GM12878 (cell line): ENCODE results near the gene RRM2. TPM values are rescaled to one million over a fixed set of nuclear protein-coding genes. Genes with fewer than 3 reads are reported as not detected.

Experiments used
- ATF2 ChIP-seq: IDR thresholded peaks from 2 replicates; pipeline ENCODE4 v1.6.1; 2012; ENCODE audit warnings: low read length, inconsistent platforms
- ATF3 ChIP-seq: IDR thresholded peaks from 2 replicates; pipeline ENCODE4 v1.6.1; 2011; ENCODE audit warnings: low read depth, mild to moderate bottlenecking, low read length, moderate library complexity, borderline replicate concordance; ENCODE audit errors: extremely low read depth
- BMI1 ChIP-seq: fragments of 450-650 bp; IDR thresholded peaks from 2 replicates; pipeline ENCODE4 v1.6.1; 2016; ENCODE audit warnings: mild to moderate bottlenecking, moderate library complexity, borderline replicate concordance
- CEBPZ ChIP-seq: fragments of 150-350 bp; IDR thresholded peaks from 2 replicates; pipeline ENCODE4 v1.6.1; 2016; ENCODE audit warnings: low read depth, low read length
- CHD1 ChIP-seq: IDR thresholded peaks from 2 replicates; pipeline ENCODE4 v1.6.1; 2012; ENCODE audit warnings: low read depth, low read length, improper control_type of control experiment
- CREB1 ChIP-seq: IDR thresholded peaks from 2 replicates; pipeline ENCODE4 v1.6.1; 2012; ENCODE audit warnings: low read depth, mild to moderate bottlenecking, inconsistent platforms
- ESRRA ChIP-seq: IDR thresholded peaks from 2 replicates; pipeline ENCODE4 v1.6.1; 2012; ENCODE audit warnings: mild to moderate bottlenecking, low read length, improper control_type of control experiment
- EZH2 ChIP-seq: IDR thresholded peaks from 2 replicates; pipeline ENCODE4 v1.6.1; 2012; ENCODE audit warnings: low read depth, mild to moderate bottlenecking, control low read depth, inconsistent platforms, low read length, borderline replicate concordance; ENCODE audit not compliant: control insufficient read depth
- IRF3 ChIP-seq: fragments of 450-650 bp; IDR thresholded peaks from 2 replicates; pipeline ENCODE4 v1.6.1; 2014; ENCODE audit warnings: mild to moderate bottlenecking
- MEF2A ChIP-seq: IDR thresholded peaks from 2 replicates; pipeline ENCODE4 v1.6.1; 2011; ENCODE audit warnings: low read depth, mild to moderate bottlenecking, low read length, moderate library complexity; ENCODE audit not compliant: insufficient read depth
- MYC ChIP-seq: IDR thresholded peaks from 2 replicates; pipeline ENCODE4 v1.6.1; 2011; ENCODE audit warnings: mild to moderate bottlenecking, low read length, moderate library complexity, inconsistent platforms; ENCODE audit not compliant: insufficient read depth, insufficient replicate concordance, insufficient read length, severe bottlenecking
- NR2F1 ChIP-seq: fragments of 450-650 bp; conservative IDR thresholded peaks from 2 replicates; pipeline ENCODE4 v1.6.1; 2017; ENCODE audit warnings: mild to moderate bottlenecking
- RELB ChIP-seq: fragments of 450-650 bp; IDR thresholded peaks from 2 replicates; pipeline ENCODE4 v1.6.1; 2017; ENCODE audit warnings: low read depth, mild to moderate bottlenecking, moderate library complexity
- SKIL ChIP-seq: fragments of 450-650 bp; IDR thresholded peaks from 2 replicates; pipeline ENCODE4 v1.6.1; 2017; ENCODE audit warnings: mild to moderate bottlenecking, low read depth, inconsistent platforms; ENCODE audit not compliant: poor library complexity, severe bottlenecking
- SUZ12 ChIP-seq: fragments of 200-600 bp; sonication (generic); IDR thresholded peaks from one replicate; pipeline ENCODE4 v1.6.1; 2018; ENCODE audit warnings: antibody characterized with exemption, mild to moderate bottlenecking; ENCODE audit not compliant: unreplicated experiment
- TAF1 ChIP-seq: IDR thresholded peaks from 2 replicates; pipeline ENCODE4 v1.6.1; 2011; ENCODE audit warnings: mild to moderate bottlenecking, low read depth, low read length, borderline replicate concordance
- TBL1XR1 ChIP-seq: IDR thresholded peaks from 2 replicates; pipeline ENCODE4 v1.6.1; 2012; ENCODE audit warnings: low read depth, low read length, improper control_type of control experiment
- ZNF274 ChIP-seq: IDR thresholded peaks from one replicate; pipeline ENCODE4 v1.8.0; 2011; ENCODE audit not compliant: insufficient read length, insufficient read depth
- ZNF622 ChIP-seq: fragments of 450-650 bp; IDR thresholded peaks from 2 replicates; pipeline ENCODE4 v1.6.1; 2017; ENCODE audit warnings: mild to moderate bottlenecking, inconsistent platforms
- polyA plus RNA-seq, 11 experiments: library from polyadenylated mRNA; depleted of rRNA in 4 of 11; unstranded in 6 of 11; stranded (reverse) in 5 of 11; fragments of >200 nt; fragmentation: Nextera tagmentation in 4 of 11; fragmentation: Illumina TruSeq in 1 of 11; extraction: Ambion mirVana in 4 of 11; extraction: Trizol in 1 of 11; gene quantifications; 1 replicate in 1 of 11; 2 replicates in 10 of 11; pipeline versions ENCODE4 v1.2.1 to v1.2.3, GENCODE V29; 2011 to 2016; ENCODE audit warnings: inconsistent platforms in 2 of 11, missing spikeins in 2 of 11, low read depth in 1 of 11
- total RNA-seq, 4 experiments: library from RNA; depleted of rRNA in 3 of 4; stranded (reverse); fragments of >200 nt in 3 of 4; fragmentation: Illumina TruSeq in 1 of 4; extraction: Trizol in 1 of 4; gene quantifications; 2 replicates each; pipeline versions ENCODE4 v1.2.1 to v1.2.3, GENCODE V29; 2013 to 2021

The RRM2 gene
- total and polyA plus RNA-seq, 10 of the 15 experiments (the other 5 are each of a cell fraction or from before 2014, with no cell fraction given): 54.4 to 771 (median 159) TPM

- no peak for TF ChIP-seq IRF3
- TF ChIP-seq BMI1: no peak
- peak; percentile 57; the same call in 1 of the 2 replicates for TF ChIP-seq NR2F1
- no peak for TF ChIP-seq ZNF622
- peak; percentile 91 for TF ChIP-seq RELB
- TF ChIP-seq MYC: no peak
- no peak for TF ChIP-seq EZH2
- no peak for TF ChIP-seq MEF2A
- TF ChIP-seq SUZ12: no peak
- TF ChIP-seq CEBPZ: no peak
- peak; percentile 81 for TF ChIP-seq SKIL
- no peak for TF ChIP-seq TBL1XR1
- no peak for TF ChIP-seq ATF2
- TF ChIP-seq CHD1: no peak
- peak; percentile 30; the same call in 1 of the 2 replicates for TF ChIP-seq TAF1
- no peak for TF ChIP-seq ATF3
- no peak for TF ChIP-seq ESRRA
- TF ChIP-seq CREB1: peak; percentile 39; the same call in 1 of the 2 replicates
- no peak for TF ChIP-seq ZNF274
Observed at GRCh38 chr2:10080536-10081304, 41.8 kb upstream of the RRM2 start (continued).
